HEK293T (cell line): ENCODE data around the gene ROR1.

Experiments
- BHLHE40 ChIP-seq: fragments of 450-650 bp; IDR thresholded peaks from 2 replicates; pipeline ENCODE4 v1.6.1; 2016; ENCODE audit warnings: mild to moderate bottlenecking, moderate library complexity, borderline replicate concordance
- FOXK2 ChIP-seq: fragments of 450-650 bp; IDR thresholded peaks from 2 replicates; pipeline ENCODE4 v1.6.1; 2016; ENCODE audit warnings: mild to moderate bottlenecking
- FOXM1 ChIP-seq: fragments of 450-650 bp; IDR thresholded peaks from 2 replicates; pipeline ENCODE4 v1.6.1; 2017; ENCODE audit warnings: mild to moderate bottlenecking, borderline replicate concordance
- HDGF ChIP-seq: fragments of 450-650 bp; IDR thresholded peaks from 2 replicates; pipeline ENCODE4 v1.6.1; 2017; ENCODE audit warnings: antibody characterized with exemption, borderline replicate concordance
- L3MBTL2 ChIP-seq: fragments of 450-650 bp; conservative IDR thresholded peaks from 2 replicates; pipeline ENCODE4 v1.6.1; 2016; ENCODE audit warnings: mild to moderate bottlenecking
- SP1 ChIP-seq: fragments of 450-650 bp; IDR thresholded peaks from 2 replicates; pipeline ENCODE4 v1.6.1; 2017
- SUZ12 ChIP-seq: fragments of 450-650 bp; IDR thresholded peaks from 2 replicates; pipeline ENCODE4 v1.6.1; 2016; ENCODE audit warnings: mild to moderate bottlenecking
- ZNF384 ChIP-seq: fragments of 450-650 bp; IDR thresholded peaks from 2 replicates; pipeline ENCODE4 v1.6.1; 2016

DNA sequence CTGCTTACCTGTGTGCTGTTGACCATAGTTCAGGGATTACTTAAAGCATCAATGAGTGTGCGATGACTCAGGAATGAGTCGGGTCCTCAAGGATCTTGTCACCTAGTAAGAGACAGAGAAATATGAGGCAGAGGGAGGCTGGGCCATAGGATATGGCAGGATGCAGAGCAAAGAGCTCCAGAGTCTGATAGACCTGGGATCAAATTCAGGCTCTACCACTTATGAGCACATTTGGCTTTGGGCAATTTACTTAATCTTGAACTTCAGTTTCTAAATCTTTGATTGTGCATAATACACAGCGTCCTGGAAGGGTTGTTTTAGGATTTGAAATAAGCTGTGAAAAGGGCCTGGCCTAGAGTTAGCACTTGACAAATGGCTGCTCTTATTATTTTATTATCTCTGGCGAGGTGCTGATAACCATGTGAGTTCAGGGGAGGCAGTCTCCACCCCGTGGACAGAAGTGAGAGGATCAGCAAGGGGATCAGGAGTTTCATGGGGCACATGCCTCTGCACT is 94.5 kb downstream of the ROR1 start:
- TF ChIP-seq HDGF (no peak), SP1 (no peak), FOXK2 (no peak), L3MBTL2 (no peak), ZNF384 (no peak), BHLHE40 (no peak), SUZ12 (no peak), FOXM1 (no peak)
